Activated gamma-delta T cell treated with anti-CD3 and anti-CD28 coated beads, Interleukin-2, amount 50 U/mL, for 16 hours (primary cell): ENCODE measurements around the gene KLF5.
"Not testable (repeated sequence)": the region's sequence is repeated elsewhere in the genome, so short reads cannot be mapped to it uniquely, and the experiment has no call there.

Experiments used
- DNase-seq: peaks from one replicate; pipeline ENCODE4 v3.0.0-alpha.2; 2020; ENCODE audit warnings: low read depth

The KLF5 gene

DNA sequence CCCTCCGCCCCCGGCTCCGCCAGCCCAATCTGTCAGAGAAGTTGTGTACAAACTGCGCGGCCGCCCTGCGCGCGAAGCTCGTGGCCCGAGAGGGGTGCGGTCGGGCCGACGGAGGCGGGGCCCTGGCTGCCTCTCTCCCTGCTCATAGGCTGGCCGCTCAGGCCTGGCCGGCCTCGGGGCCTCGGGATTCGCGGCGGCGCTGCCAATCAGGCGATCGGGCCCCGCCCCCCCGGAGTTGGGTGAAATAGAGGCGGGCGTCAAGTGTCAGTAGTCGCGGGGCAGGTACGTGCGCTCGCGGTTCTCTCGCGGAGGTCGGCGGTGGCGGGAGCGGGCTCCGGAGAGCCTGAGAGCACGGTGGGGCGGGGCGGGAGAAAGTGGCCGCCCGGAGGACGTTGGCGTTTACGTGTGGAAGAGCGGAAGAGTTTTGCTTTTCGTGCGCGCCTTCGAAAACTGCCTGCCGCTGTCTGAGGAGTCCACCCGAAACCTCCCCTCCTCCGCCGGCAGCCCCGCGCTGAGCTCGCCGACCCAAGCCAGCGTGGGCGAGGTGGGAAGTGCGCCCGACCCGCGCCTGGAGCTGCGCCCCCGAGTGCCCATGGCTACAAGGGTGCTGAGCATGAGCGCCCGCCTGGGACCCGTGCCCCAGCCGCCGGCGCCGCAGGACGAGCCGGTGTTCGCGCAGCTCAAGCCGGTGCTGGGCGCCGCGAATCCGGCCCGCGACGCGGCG is at the start of gene KLF5:
Gene KLF5 (plus strand): TSS at position 270 of the 724 bp plus-strand sequence. CDS start 323 bp downstream, at position 593.
- DNase-seq, result peak; percentile 88

DNA sequence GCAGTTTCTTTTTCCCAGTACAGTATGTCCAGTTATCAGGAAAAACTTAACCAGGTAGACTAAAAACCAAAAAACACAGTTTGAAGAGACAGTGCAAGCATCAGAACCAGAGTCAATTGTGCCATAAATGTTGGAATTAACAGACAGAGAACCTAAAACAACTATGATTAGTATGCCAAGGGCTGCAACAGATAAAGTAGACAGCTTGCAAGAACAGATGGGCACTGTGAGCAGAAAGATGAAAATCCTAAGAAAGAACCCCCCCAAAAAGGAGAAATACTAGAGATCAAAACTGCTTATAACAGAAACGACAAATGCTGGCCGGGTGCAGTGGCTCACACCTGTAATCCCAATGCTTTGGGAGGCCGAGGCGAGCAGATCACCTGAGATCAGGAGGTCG is 47.1 kb upstream of the KLF5 start:
- no peak for DNase-seq

DNA sequence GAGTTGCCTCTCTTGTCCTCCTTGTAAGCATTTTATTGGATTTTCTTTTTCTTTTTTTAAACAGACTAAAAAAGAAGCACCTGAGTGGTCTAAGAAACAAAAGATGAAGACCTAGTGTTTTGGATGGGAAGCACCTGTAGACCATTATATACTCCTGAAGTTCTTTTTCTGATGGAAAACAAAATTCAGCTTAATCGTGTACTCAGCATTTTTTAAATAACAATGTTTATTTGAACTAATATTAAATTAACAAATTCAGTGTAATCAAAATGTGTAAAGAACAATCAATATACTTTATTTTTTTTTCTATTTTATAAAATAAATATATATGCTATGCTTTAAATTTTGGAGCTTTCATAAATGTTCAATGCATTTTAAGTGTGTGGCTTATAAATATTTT is 43.0 kb upstream of the KLF5 start:
- DNase-seq, result no peak

DNA sequence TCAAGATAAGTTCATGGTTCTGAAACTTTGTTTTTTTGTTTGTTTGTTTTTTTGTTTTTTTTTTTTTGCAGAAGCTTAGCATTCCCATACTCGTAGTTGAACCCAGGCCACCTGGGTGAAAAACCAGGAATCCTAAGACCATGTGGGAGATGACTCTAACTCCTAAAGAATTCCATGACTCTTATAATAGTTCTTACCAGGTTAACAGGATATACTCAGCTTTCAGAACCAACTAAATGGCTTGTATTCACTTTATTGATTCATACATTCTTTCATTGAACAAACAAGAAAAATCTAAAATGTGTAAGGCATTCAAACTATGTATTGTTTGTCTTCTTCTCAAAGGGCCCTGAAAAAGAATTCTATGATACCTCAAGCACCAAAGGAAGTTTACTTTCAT is 40.5 kb upstream of the KLF5 start:
- DNase-seq, result no peak

DNA sequence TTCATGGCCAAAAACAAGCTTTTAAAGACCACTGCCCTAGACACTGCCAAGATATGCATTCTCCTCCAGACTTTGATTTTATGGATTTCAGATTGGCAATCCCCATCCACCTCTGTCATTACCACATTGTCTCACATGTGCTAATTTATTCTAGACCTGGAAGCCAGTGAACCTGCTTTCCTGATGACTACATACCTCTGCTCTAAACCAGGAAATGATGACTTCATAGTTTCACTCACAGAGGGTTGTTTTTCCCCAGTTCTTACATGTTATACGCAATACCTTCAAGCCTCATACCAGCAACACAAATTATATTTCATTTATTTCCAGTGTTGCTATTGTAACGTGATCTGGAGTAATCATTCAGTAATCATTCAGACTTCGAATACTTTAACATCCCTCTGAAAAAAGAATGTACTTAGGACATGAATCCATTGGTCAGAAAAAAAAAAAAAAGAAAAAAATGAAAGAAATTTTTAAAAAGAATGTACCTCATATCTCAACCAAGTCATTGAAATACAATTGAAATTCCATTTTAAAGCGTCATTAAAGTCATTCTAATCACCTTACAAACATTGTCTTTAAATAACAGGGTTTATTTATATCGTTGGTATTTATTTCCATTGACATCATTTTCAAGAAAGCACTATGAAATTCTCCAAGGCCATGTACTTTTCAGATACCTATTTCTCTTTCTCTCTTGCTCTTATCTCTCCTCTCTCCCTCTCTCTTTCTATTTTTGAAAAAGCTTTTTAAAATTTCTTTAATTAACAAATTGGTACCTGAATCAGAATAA is 33.4 kb upstream of the KLF5 start:
- no peak for DNase-seq

DNA sequence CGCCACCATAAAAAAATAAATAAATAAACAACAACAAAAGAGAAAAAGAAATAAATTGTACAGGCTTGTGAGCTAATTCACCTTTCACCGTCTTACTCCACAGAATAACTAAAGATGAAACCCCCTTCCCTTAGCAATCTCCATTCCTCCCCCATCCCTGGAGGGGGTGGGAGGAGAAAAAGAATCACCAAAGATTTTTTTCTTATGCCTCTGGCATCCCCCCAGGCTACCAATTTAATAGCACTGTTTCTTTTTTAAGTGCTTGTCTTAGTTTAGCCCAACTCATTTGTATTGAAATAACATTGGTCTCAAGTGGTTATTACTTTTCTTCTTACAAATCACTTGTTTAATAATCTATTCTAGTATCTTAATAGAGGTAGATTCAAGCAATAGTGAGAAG is 23.9 kb upstream of the KLF5 start:
- DNase-seq, result no peak

DNA sequence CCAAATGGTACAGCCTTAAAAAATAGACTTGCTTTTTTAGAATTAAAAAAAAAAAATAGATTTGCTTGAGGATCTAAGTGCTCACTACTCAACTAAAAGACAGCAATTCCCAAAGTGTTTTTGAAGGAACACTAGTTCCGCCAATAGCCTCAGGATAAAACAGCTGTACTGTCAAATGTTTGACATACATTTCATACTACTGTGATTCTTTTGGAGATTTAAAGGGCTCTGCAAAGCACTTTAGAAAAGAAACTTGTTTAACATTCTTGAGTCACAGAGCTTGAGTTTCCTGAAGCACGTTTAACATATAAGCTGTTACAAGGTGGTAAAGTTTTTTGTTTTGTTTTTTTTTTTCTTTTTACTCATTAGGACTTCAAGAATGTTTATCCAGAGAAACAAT is 23.1 kb upstream of the KLF5 start:
- no peak for DNase-seq

DNA sequence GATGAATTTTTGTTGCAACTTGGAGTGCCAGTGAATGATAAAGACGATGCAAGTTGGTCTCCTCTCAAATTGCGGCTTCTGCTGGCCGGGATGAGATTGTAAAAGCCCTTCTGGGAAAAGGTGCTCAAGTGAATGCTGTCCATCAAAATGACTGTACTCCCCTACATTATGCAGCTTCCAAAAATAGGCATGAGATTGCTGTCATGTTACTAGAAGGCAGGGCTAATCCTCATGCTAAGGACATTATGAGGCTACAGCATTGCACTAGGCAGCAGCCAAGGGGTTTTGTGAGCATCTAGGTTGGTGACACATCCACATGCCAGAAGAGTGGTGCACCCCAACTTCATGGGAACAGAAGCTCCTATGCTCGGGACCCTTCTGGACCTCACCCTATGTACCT is 22.2 kb upstream of the KLF5 start:
- no peak for DNase-seq

DNA sequence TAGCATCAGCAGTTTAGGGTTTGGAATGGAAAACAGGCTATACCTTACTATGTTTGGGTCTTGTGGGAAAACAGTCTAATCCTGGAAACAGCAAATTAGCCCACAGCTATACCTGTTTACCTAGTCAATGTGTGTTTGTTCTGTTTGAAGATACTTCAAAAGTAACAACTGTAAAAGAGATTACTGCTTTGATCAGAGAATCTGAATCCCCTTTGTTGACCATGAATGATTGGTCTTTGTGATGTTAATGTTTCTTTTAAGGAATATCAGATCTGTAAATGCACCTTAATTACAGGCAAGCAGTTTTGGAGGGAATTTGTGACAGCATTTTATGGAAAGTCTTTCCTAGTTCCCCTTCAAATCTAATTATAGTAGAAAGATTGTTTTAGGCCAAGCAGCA is 20.7 kb upstream of the KLF5 start:
- DNase-seq, result no peak

DNA sequence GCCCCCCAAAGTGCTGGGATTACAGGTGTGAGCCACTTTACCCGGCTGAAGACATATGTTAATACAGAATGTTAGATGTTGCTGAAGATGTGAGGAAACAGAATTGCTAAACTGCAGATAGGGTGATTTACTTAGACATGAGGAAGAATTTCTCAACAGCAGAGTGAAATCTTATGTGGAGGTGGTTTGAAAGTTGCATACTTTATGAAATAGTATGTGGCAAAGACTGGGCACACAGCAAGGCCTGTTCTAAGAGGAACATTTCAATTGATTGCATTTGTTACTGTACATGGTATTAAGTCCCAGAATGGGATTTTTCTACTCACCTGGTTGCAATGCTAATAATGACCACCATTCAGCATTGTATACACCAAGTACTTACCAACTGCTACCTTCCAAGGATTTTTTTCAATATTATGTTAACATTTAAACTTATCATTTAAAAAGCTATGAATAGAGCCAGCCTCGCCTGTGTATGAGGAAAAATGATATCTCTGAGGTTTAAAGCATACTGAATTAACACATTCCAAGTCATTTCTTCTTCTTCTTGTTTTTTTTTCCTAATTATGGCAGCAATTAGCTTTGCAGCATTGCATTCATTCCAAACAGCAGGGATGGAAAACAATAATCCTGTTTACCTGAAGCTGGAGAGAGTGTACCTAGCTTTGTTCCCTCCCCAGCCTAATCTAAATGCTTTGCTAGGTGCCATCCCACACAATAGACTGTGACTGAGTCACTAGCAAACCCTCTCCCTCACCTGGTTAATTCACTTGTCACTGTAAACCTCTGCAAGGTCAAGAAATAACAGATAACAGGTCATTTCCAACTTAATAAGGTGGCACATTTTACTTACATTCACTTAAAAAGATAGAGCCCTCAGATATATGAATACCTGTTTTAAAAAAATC is 19.4 kb upstream of the KLF5 start:
- no peak for DNase-seq

DNA sequence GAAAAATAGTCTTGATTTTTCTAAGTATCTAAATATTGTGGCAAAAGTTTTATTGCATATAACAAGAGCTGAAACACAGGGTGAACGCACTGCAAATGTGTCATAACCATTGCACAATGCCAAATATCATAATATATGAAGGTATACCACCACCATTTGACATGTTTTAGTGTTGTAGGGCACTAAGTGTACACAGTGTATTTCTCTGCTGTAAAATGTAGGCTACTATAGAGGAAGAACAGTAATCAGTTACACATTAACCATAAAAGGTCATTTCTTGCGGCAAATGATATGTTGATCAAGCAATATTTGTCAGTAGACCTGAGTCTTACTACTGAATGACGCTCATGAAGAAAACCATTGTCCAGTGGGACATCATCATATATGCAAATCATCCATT is 18.3 kb upstream of the KLF5 start:
- no peak for DNase-seq

DNA sequence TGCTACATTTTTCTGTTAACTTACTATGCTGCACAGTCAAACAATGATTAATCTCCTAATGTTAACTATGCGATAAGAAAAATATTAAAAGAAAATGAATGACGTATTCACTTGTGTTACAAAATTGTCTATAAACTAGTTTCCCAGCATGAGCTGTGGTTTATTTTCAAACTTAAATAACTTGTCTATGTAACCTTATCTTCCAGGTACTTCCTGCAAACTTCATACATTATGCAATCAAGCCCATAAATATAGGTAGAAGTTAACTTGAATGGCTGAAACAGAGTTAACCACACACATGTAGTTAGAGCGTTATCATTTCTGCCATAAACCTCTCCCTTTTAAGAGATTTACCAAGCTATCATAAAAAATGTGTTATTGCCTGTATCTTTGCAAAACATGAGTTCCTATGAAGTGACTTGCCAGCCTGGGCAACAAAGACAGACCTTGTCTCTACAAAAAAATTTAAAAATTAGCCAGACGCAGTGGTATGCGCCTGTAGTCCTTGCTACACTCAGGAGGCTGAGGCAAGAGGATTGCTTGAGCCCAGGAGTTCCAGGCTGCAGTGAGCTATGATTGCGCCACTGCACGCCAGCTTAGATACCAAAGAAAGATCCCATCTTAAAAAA is 17.7 kb upstream of the KLF5 start:
- DNase-seq, result no peak

DNA sequence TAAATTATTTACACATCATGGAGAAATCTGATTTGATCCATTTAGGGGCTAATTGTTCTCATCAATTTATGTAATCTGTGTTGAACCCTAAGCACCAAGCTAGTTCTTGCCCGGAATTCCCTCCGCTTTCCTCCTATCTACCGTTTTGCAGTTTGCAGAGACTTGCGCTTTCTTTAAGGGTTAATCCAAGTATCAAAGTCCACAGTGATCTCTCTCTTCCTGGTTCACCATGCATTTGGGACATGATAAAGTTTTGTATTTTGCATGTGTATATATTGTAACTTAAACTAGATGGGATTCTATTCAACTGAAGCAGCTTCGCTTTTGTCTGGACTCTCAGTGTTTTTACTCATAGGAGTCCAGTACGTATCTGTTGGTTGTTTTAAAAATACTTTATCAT is 13.8 kb upstream of the KLF5 start:
- no peak for DNase-seq

DNA sequence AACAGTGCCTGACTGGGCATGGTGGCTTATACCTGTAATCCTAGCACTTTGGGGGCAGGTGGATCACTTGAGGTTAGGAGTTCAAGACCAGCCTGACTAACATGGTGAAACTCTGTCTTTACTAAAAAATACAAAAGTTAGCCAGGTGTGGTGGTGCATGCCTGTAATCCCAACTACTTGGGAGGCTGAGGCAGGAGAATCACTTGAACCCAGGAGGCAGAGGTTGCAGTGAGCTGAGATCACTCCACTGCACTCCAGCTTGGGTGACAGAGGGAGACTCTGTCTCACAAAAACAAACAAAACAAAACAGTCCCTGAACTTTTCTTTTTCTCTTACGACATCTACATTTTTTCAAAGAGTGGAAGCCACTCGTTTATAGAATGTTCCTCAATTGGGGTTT is 10.2 kb upstream of the KLF5 start:
- DNase-seq, result not testable (repeated sequence)

DNA sequence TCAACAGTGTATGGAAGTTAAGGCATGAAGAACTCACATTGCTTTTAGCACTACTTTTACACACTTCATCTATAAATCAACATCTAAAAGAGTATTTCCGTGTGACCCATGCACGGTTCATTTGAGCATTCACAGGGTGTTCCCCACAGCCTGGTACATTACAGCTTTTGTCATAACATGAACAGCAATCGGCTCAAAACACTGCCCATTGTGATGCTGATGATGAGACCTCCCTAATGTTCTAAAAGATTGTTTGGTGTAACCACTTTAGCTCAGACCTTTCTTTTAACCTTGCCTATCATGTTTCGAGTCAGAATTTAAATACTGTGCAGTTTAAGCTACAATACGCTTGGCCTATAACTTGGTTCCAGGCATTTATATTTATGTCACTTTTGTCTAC is 4.1 kb upstream of the KLF5 start:
- no peak for DNase-seq

DNA sequence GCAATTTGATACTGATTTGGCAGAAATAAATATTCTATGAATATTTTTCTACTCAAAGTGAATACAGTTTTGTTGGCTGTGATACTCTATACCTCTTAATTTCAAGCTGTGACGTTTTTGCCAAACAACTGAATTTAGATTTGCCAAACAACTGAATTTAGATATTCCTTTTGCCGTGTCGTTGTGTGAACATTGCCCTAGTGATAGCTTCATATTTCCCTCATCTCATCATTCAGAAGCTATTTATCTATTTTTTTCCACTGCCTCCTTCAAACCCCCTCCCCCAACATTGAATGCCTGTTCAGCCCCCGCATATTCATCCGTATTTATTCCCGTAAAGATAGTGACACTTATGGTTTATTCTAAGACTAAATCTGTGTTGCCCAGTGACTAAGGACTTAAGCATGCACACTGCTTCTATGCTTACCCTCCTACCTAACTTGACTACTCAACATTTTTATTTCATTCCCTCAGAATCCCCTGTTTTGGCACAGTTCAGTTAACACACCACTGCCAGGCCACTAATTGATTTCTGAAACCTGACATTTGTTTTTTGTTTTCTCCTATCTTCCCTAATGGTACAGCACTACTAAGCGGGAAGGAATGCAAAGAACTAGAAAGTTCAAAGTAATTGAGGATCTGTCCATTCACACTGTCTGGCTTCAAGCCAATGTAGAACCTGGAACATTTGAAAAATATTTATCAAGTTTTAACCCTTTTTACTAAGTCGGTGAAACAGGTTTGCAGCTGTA is 2.8 kb upstream of the KLF5 start:
- no peak for DNase-seq

DNA sequence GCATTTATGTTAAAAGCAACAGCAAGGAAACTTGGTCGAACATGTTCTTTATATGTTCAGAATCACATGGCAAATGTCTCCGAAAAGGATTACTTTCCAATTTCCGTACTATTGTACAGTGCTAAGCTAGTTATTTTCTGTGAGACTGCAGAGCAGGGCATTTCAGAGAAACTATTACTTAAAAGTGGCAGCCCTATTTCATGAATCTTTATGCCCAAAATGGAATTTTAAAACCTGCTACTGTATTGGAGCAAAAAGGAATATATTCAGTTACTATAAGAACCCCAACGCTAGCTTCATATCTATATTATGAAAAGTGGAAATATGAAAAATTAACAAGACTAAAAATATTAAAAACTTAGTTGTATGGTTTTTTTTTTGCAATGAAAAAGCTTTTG is 2.2 kb upstream of the KLF5 start:
- no peak for DNase-seq

DNA sequence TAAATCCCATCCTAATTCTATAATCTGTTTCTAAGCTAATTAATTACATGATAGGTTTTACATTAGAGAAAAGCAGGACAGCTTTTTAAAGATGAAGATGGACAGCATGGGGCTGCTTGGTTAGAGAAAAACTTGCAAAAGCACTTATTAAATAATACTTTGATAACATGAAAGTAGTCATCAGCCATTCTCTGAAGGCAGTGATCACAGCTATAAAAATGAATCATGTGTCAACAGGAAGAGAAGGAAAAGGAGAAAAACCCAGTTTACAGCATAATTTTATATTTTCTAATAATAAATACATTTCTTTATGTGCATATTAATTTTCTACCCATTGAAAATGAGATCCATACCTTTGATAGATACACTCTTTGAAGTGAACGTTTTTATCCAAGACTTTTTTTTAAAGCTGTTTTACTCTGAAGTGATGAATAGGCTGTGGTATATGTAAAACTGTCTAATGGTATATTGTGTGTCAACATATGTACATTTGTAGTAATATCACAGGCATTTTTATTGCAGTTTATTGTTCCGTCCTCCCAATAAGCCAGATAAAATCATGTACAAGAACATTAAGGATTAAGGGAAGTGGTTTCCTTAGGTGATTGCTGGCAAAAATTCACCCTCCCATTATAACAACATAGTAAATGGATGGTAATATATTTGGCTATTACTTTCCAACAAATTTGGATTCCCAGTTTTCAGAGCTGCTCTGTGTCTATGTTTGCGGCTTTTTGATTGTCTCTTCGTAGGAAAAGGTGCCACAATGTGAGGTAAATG is 1.3 kb upstream of the KLF5 start:
- no peak for DNase-seq

DNA sequence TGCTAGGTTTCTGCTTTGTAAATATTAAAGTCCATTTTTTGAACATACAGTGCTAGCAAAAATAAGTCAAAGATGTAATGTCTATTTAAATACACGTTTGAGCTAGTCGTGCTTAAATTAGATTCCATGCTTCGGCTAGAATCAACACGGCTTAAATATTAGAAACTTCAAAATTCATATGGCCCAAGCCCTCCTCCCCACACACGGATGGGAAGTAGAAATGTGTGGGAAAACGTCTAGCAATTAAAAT is 816 bp upstream of the KLF5 start:
- no peak for DNase-seq

DNA sequence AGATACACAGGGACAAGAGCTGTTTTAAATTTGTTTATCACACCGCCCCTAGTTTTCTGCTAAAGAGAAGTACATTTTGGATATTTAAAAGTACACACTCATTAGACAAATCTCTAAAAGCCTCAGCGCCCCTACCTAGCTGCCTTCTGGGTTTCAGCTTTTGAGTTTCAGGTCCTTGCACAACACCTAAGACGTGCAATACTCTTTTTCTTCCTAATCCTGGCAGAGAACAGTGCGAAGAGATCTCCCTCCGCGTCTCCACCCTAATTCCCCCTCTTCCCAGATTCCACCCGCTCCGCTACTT is 421 bp upstream of the KLF5 start:
- DNase-seq, result no peak
